IPS-NIHi7 (cell line): Measurements from ENCODE around the gene MRGPRD.

Source experiments
- DNase-seq: peaks from one replicate; pipeline ENCODE4 v3.0.0; 2012; ENCODE audit warnings: mixed read lengths; ENCODE audit errors: extremely low spot score

Gene MRGPRD

GRCh38 chr11:68931911-68932310 lies 48.9 kb downstream of the MRGPRD start:
- DNase-seq, result no peak

GRCh38 chr11:68930991-68931855 lies 49.6 kb downstream of the MRGPRD start:
- DNase-seq, result no peak
